Esophagus squamous epithelium (tissue), 5 donors: Measurements from ENCODE around the gene TUFM. TPM values are rescaled to one million over a fixed set of nuclear protein-coding genes. Genes with fewer than 3 reads are reported as not detected.
"Not testable (repeated sequence)": the region's sequence is repeated elsewhere in the genome, so short reads cannot be mapped to it uniquely, and the experiment has no call there.

Experiments used
- DNase-seq: peaks from one replicate; lab custom pipeline; 2025; lab: John Stamatoyannopoulos, UW
- H3K27ac ChIP-seq, 4 donors: fragments of 200-600 bp; sonication (generic); one replicate each; pipeline ENCODE4 v1.5.1; 2016 to 2019; ENCODE audit warnings: mild to moderate bottlenecking in 1 of 4
- H3K27me3 ChIP-seq, 4 donors: fragments of 200-600 bp; sonication (generic); 1 replicate in 3 of 4; 2 replicates in 1 of 4; pipeline versions ENCODE4 v1.5.1 to v1.6.0; 2017 to 2021; ENCODE audit warnings: antibody characterized with exemption in 1 of 4
- H3K36me3 ChIP-seq, 3 donors: fragments of 200-600 bp; sonication (generic); one replicate each; pipeline ENCODE4 v1.5.1; 2016 to 2019
- H3K4me1 ChIP-seq, 3 donors: fragments of 200-600 bp; sonication (generic); one replicate each; pipeline ENCODE4 v1.5.1; 2017 to 2019
- H3K4me3 ChIP-seq, 4 donors: fragments of 200-600 bp; sonication (generic); 1 replicate in 3 of 4; 2 replicates in 1 of 4; pipeline ENCODE4 v1.5.1; 2016 to 2019; ENCODE audit warnings: mild to moderate bottlenecking in 2 of 4, moderate library complexity in 1 of 4
- H3K9me3 ChIP-seq, 3 donors: fragments of 200-600 bp; sonication (generic); one replicate each; pipeline ENCODE4 v1.5.1; 2016 to 2019
- POLR2A ChIP-seq, 4 donors: fragments of 450-650 bp; IDR thresholded peaks; one replicate each; pipeline ENCODE4 v1.6.1; 2017; ENCODE audit warnings: antibody characterized with exemption in 4 of 4, mild to moderate bottlenecking in 4 of 4, moderate library complexity in 3 of 4
- WGBS, 2 donors: methylation state at CpG; one replicate each; pipeline ENCODE4 v1.1.5; 2018; 5-methylcytosine and 5-hydroxymethylcytosine counted together
- intact Hi-C: fragments of 100-400 bp; cut with DNase I; formaldehyde crosslinking; loops from one replicate; pipeline ENCODE4 v1.15.0; 2022
- total RNA-seq, 4 donors: library from RNA; depleted of rRNA; stranded (reverse); fragments of >200 nt; gene quantifications; one replicate each; pipeline ENCODE4 v1.1.0, GENCODE V29; 2016
- TF ChIP-seq, protein P1 (sequence below), 6 experiments: fragments of 450-650 bp in 4 of 6; fragments of 200-600 bp in 2 of 6; sonication (generic) in 2 of 6; IDR thresholded peaks; one replicate each; pipeline ENCODE4 v1.5.1; 2016 to 2019; ENCODE audit warnings: antibody characterized with exemption in 6 of 6, mild to moderate bottlenecking in 4 of 6, moderate library complexity in 4 of 6
- donor health status: DM: yes; HTN: yes; CAD: no.

The TUFM gene
- total RNA-seq, result 100 to 1,000 TPM; 105 to 143 (median 121) TPM

DNA sequence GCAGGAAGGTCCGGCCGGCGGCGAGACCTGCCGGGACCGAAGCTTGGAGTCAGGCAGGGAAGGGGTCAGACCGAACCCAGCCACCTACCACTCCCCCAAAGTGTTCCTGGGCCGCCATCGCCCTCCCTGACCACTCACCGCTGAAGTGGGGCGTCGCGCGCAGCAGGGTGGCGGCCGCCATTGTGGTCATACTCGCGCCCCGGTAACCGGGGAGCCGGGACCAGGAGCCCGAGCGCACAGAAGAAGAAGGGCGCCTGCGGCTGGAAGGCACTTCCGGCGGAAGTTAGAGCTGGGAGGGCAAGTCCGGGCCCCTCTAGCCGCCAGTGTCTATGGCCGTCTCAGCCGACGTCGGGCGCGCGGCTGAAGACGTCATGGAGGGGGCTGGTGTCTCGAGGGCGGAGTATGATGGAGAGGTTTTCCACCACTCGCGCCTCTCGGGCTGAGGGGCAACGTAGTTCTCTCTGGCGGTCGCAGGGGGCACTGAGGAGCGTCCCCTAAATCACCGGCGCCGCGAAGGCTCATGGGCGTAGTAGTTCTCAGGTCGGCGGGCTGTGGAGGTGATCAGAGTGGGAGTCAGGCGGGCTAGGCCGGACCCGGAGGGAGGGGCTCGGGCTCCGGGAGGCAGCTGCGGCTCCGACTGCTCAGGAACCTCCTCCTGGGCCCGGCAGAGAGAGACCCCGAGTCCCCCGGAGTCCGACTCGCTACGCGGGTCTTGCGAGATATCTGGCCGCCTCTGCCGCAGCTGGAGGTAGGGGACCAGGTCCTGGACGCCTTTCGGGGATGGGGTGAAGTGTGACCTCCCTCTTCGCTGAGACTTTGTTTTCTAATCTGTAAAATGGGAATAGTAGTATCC, at the start of gene TUFM:
TUFM (minus strand) TSS at position 269 of the 853 bp plus-strand sequence; CDS start at position 190, 79 bp downstream.
- 0% methylated on average over 18 of the region's 73 CpGs; no CpG with 5 or more reads in 1 of the 2 donors for WGBS, 2 donors
- DNase-seq, result peak; percentile 91
- TF ChIP-seq, protein P1, sequence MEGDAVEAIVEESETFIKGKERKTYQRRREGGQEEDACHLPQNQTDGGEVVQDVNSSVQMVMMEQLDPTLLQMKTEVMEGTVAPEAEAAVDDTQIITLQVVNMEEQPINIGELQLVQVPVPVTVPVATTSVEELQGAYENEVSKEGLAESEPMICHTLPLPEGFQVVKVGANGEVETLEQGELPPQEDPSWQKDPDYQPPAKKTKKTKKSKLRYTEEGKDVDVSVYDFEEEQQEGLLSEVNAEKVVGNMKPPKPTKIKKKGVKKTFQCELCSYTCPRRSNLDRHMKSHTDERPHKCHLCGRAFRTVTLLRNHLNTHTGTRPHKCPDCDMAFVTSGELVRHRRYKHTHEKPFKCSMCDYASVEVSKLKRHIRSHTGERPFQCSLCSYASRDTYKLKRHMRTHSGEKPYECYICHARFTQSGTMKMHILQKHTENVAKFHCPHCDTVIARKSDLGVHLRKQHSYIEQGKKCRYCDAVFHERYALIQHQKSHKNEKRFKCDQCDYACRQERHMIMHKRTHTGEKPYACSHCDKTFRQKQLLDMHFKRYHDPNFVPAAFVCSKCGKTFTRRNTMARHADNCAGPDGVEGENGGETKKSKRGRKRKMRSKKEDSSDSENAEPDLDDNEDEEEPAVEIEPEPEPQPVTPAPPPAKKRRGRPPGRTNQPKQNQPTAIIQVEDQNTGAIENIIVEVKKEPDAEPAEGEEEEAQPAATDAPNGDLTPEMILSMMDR (IDR thresholded peaks at IDR 0.05), result peak; percentile 47 to 69 (median 62)
- peak in 3 of 4 donors; percentile 11 to 48 (median 11) for TF ChIP-seq POLR2A (IDR thresholded peaks at IDR 0.05)
- peak within 1 kb of the TSS; percentile 88 to 95 (median 90) for H3K27ac ChIP-seq
- peaks cover 16 to 38% (median 31%) of the 10 kb centered on the region in 3 donors for H3K36me3 ChIP-seq
- H3K4me1 ChIP-seq, result peaks cover 17 to 29% (median 20%) of the 10 kb centered on the region in 3 donors
- no peaks in the 10 kb centered on the region for H3K9me3 ChIP-seq
- H3K27me3 ChIP-seq, result no peaks in the 10 kb centered on the region
- H3K4me3 ChIP-seq, result peak within 1 kb of the TSS; percentile 87 to 99 (median 93)
- intact Hi-C loops, result no loop called here

DNA sequence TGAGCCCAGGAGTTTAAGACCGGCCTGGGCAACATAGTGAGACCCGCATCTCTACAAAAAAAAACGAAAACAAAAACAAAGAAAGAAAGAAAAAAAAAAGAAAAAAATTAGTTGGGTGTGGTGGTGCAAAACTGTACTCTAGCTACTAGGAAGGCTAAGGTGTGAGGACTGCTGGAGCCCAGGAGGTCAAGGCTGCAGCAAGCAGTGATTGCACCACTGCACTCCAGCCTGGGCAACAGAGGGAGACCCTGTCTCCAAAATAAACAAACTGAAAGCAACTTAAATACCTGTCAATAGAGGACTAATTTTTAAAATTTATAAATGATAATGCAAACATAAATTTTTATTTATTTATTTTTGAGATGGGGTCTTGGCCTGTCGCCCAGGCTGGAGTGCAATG, 49.5 kb upstream of the TUFM start:
- no peak overlapping the region for H3K4me3 ChIP-seq
- H3K27me3 ChIP-seq, result no peaks in the 10 kb centered on the region
- H3K27ac ChIP-seq, result no peak overlapping the region
- H3K4me1 ChIP-seq, result no peaks in the 10 kb centered on the region
- intact Hi-C loops, result no loop called here
- WGBS, 2 donors, result 82 to 87% methylated on average over 4 of the region's 4 CpGs
- no peaks in the 10 kb centered on the region for H3K9me3 ChIP-seq
- DNase-seq, result no peak
- TF ChIP-seq, protein P1 (IDR thresholded peaks at IDR 0.05), result no peak
- TF ChIP-seq POLR2A (IDR thresholded peaks at IDR 0.05), result no peak
- peaks cover 0 to 7% (median 0%) of the 10 kb centered on the region in 3 donors for H3K36me3 ChIP-seq

DNA sequence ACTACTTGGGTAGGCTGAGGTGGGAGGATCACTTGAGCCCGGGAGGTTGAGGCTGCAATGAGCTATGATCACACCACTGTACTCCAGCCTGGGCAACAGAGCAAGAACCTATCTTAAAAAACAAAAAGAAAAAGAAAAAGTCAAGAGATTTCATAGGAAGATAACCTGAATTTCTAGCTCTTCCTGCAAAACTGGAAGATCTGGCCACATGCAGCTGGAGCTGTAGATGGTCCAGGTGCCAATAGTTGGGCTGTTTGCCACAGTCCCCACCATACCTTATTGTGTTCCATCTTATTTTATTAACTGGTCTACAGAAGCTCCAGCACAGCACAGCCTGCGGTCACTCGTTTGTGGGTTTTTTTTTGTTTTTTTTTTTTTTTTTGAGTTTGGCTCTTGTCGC, 47.1 kb upstream of the TUFM start:
- H3K27me3 ChIP-seq, result no peaks in the 10 kb centered on the region
- intact Hi-C loops, result no loop called here

DNA sequence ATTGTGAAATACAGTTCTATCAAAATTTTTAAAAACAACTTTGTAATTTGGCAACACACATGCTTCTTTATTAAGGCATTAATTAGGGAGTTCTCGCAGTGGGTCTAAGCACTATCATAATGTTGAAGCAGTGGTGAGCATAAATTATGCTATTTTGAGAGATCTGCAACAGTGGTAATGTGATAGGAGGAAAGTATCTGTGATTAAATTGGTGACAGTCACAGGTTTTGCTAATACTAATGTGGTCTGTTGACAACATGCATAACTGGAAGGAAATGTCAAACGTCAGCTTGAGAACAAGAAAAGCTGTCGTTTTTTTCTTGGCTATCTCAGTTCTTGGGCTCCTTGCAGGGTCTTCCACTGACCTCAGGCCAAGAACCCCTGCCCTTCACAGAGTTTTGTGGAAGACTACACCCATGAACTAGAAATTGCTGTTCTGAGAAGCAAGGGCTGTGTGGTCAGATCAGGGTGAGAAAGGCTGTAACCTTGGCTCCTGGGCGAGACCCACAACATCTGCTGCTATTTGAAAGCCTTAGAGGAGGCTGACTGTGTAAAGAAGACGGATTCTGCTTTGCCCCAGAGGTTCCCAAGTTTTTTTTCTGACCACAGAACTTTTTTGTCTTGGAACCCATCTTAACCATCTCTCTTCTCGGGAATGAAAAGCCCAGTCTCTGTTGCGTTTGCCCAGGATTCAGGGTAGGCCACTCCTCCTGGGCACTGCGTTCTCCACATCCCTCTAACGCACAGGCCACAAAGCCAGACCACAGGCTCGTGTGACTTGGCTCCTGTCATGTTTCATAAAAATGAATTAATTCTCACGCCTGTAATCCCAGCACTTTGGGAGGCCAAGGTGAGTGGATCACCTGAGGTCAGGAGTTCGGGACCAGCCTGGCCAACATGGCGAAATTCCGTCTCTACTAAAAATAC, 46.1 kb upstream of the TUFM start:
- WGBS, 2 donors, result 65 to 72% methylated on average over 10 to 13 of the region's 14 CpGs
- no peak for TF ChIP-seq POLR2A (IDR thresholded peaks at IDR 0.05)
- TF ChIP-seq, protein P1 (IDR thresholded peaks at IDR 0.05), result no peak
- Histone ChIP-seq H3K36me3 (no peaks in the 10 kb centered on the region), H3K4me1 (no peaks in the 10 kb centered on the region), H3K4me3 (no peak overlapping the region), H3K27ac (no peak overlapping the region), H3K27me3 (no peaks in the 10 kb centered on the region), H3K9me3 (no peaks in the 10 kb centered on the region)
- intact Hi-C loops, result no loop called here
- DNase-seq, result no peak

More for the DNA sequence above, 47.1 kb upstream of the TUFM start:
- no peaks in the 10 kb centered on the region for H3K4me1 ChIP-seq
- TF ChIP-seq POLR2A (IDR thresholded peaks at IDR 0.05), result no peak
- TF ChIP-seq, protein P1 (IDR thresholded peaks at IDR 0.05), result no peak
- H3K36me3 ChIP-seq, result peaks cover 0 to 5% (median 0%) of the 10 kb centered on the region in 3 donors
- H3K4me3 ChIP-seq, result no peak overlapping the region
- no peak for DNase-seq
- H3K9me3 ChIP-seq, result no peaks in the 10 kb centered on the region
- 83 to 87% methylated on average over 4 of the region's 4 CpGs for WGBS, 2 donors
- H3K27ac ChIP-seq, result no peak overlapping the region

DNA sequence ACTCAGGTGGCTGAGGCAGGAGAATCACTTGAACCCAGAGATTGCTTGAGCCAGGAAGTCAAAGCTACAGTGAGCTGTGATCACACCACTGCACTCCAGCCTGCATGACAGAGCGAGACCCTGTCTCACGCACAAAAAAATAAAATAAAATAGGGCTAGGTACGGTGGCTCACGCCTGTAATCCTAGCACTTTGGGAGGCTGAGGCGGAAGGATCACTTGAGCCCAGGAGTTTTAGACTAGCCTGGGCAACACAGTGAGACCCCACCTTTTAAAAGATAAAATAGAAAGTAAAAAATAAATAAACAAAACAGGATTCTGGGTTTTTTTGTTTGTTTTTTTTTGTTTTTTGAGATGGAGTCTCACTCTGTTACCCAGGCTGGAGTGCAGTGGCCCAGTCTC, 44.2 kb upstream of the TUFM start:
- intact Hi-C loops, H3K27me3 ChIP-seq, H3K4me1 ChIP-seq, DNase-seq, H3K36me3 ChIP-seq, H3K27ac ChIP-seq, H3K4me3 ChIP-seq, H3K9me3 ChIP-seq: not testable (repeated sequence)
- whole genome bisulfite sequencing, 2 donors, result 92 to 94% methylated on average over 5 of the region's 5 CpGs
